Left hindlimb (tissue), 1 donor: Measurements from ENCODE around the gene SERHL2.
"Not testable (repeated sequence)": the region's sequence is repeated elsewhere in the genome, so short reads cannot be mapped to it uniquely, and the experiment has no call there.

ENCODE experiments used
- DNase-seq: peaks from one replicate; pipeline ENCODE4 v3.0.0-alpha.2; 2018

SERHL2 gene

GRCh38 chr22:42536166-42536565, 17.6 kb upstream of the SERHL2 start:
- no peak for DNase-seq

- not testable (repeated sequence) for DNase-seq
Measured at GRCh38 chr22:42536634-42537033, 17.1 kb upstream of the SERHL2 start.

GRCh38 chr22:42537199-42537831, 16.4 kb upstream of the SERHL2 start:
- DNase-seq, result not testable (repeated sequence)

- DNase-seq, result not testable (repeated sequence)
Measured at GRCh38 chr22:42539236-42539771, 14.5 kb upstream of the SERHL2 start.

- DNase-seq, result no peak
Measured at GRCh38 chr22:42544686-42545085, 9.1 kb upstream of the SERHL2 start.

GRCh38 chr22:42547562-42547961, 6.2 kb upstream of the SERHL2 start:
- DNase-seq, result no peak

GRCh38 chr22:42548126-42548525, 5.6 kb upstream of the SERHL2 start:
- not testable (repeated sequence) for DNase-seq

GRCh38 chr22:42548597-42549330, 5.0 kb upstream of the SERHL2 start:
- DNase-seq, result no peak

- no peak for DNase-seq
Measured at GRCh38 chr22:42549331-42550060, 4.3 kb upstream of the SERHL2 start.

GRCh38 chr22:42552294-42552647, 1.5 kb upstream of the SERHL2 start:
- DNase-seq, result not testable (repeated sequence)

- no peak for DNase-seq
Measured at GRCh38 chr22:42560381-42560780, 6.6 kb downstream of the SERHL2 start.

- no peak for DNase-seq
Measured at GRCh38 chr22:42560781-42561180, 7.0 kb downstream of the SERHL2 start.

- no peak for DNase-seq
Measured at GRCh38 chr22:42561856-42562255, 8.1 kb downstream of the SERHL2 start.

- DNase-seq, result no peak
Measured at GRCh38 chr22:42562279-42562678, 8.5 kb downstream of the SERHL2 start.

GRCh38 chr22:42562684-42563083, 8.9 kb downstream of the SERHL2 start:
- DNase-seq, result no peak

- not testable (repeated sequence) for DNase-seq
Measured at GRCh38 chr22:42563943-42564342, 10.2 kb downstream of the SERHL2 start.

- DNase-seq, result no peak
Measured at GRCh38 chr22:42564699-42565098, 10.9 kb downstream of the SERHL2 start.

- DNase-seq, result no peak
Measured at GRCh38 chr22:42565956-42566355, 12.2 kb downstream of the SERHL2 start.

- DNase-seq, result not testable (repeated sequence)
Measured at GRCh38 chr22:42567950-42568349, 14.2 kb downstream of the SERHL2 start.

- DNase-seq, result not testable (repeated sequence)
Measured at GRCh38 chr22:42570580-42570979, 16.8 kb downstream of the SERHL2 start.

GRCh38 chr22:42571068-42571467, 17.3 kb downstream of the SERHL2 start:
- DNase-seq, result not testable (repeated sequence)

GRCh38 chr22:42574046-42574445, 20.3 kb downstream of the SERHL2 start:
- DNase-seq, result not testable (repeated sequence)

GRCh38 chr22:42574468-42574867, 20.7 kb downstream of the SERHL2 start:
- not testable (repeated sequence) for DNase-seq
